Heart right ventricle (tissue), 16 donors: ENCODE measurements around the gene MAP4K4. TPM values are rescaled to one million over a fixed set of nuclear protein-coding genes. Genes with fewer than 3 reads are reported as not detected.

ENCODE experiments used
- ATAC-seq, 8 donors: fragments of 200-7000 bp; cut with Tn5 transposase; one replicate each; pipeline ENCODE4 v1.9.1; 2020; ENCODE audit warnings: mild to moderate bottlenecking in 8 of 8, moderate library complexity in 8 of 8, moderate number of reproducible peaks in 1 of 8
- DNase-seq, 2 donors: peaks; one replicate each; pipeline ENCODE4 v3.0.0-alpha.2; 2020
- H3K27ac ChIP-seq, 10 donors: fragments of 200-600 bp; sonication (generic) in 2 of 10; one replicate each; pipeline versions ENCODE4 v1.5.0 to v1.8.0; 2020 to 2022; ENCODE audit warnings: mild to moderate bottlenecking in 3 of 10
- H3K27me3 ChIP-seq, 7 donors: fragments of 200-600 bp; one replicate each; pipeline ENCODE4 v1.8.0; 2021 to 2022; ENCODE audit warnings: mild to moderate bottlenecking in 2 of 7
- H3K36me3 ChIP-seq, 9 donors: fragments of 200-600 bp; sonication (generic) in 1 of 9; one replicate each; pipeline versions ENCODE4 v1.5.0 to v1.8.0; 2020 to 2022; ENCODE audit warnings: mild to moderate bottlenecking in 2 of 9
- H3K4me1 ChIP-seq, 9 donors: fragments of 200-600 bp; sonication (generic) in 1 of 9; one replicate each; pipeline versions ENCODE4 v1.5.0 to v1.8.0; 2020 to 2022; ENCODE audit warnings: mild to moderate bottlenecking in 4 of 9
- H3K4me3 ChIP-seq, 10 donors: fragments of 200-600 bp; sonication (generic) in 2 of 10; one replicate each; pipeline versions ENCODE4 v1.5.0 to v1.8.0; 2020 to 2022; ENCODE audit warnings: mild to moderate bottlenecking in 7 of 10, moderate library complexity in 2 of 10
- H3K9me3 ChIP-seq, 11 donors: fragments of 200-600 bp in 10 of 11; sonication (generic) in 2 of 11; one replicate each; pipeline versions ENCODE4 v1.5.0 to v1.8.0; 2013 to 2022; ENCODE audit warnings: mild to moderate bottlenecking in 2 of 11, control low read depth in 1 of 11, moderate library complexity in 1 of 11
- WGBS, 2 donors: extraction: QIAGEN DNeasy Blood & Tissue Kit; methylation state at CpG; one replicate each; pipeline ENCODE4 v1.1.7; 2013; ENCODE audit warnings: inconsistent platforms in 1 of 2; 5-methylcytosine and 5-hydroxymethylcytosine counted together
- intact Hi-C, 10 donors: fragments of 100-400 bp; cut with DNase I; formaldehyde crosslinking; loops; one replicate each; pipeline versions ENCODE4 v1.11.1 to v1.14.2; 2022
- polyA plus RNA-seq, 2 donors: library from polyadenylated mRNA; stranded (reverse); fragments of 200-250 nt; gene quantifications; one replicate each; pipeline ENCODE4 v1.2.3, GENCODE V29; 2013
- total RNA-seq, 10 donors: library from RNA; stranded (reverse); fragmentation: NEBNext Ultra II Directional in 3 of 10; extraction: Animal tissue kit (Norgen Biotek cat#: 25700) in 3 of 10; gene quantifications; one replicate each; pipeline versions ENCODE4 v1.2.1 to v1.2.4, GENCODE V29; 2021 to 2023
- TF ChIP-seq, protein P1 (sequence below), 9 donors: fragments of 200-600 bp; sonication (generic) in 2 of 9; IDR thresholded peaks; one replicate each; pipeline versions ENCODE4 v1.5.0 to v1.8.0; 2021 to 2022; ENCODE audit warnings: antibody characterized with exemption in 9 of 9, mild to moderate bottlenecking in 5 of 9, moderate library complexity in 1 of 9
- donor health status: Arrhythmogenic right ventricular cardiomyopathy.
- donor health status: ischemic (EF 13 %, LVEDD 7.1; RV severe dilation, severe dysfunction).
- donor health status: healthy with polysubstance abuse.
- donor health status: DM: no; HTN: yes; CAD: no.
- donor health status: DM: no; HTN: no; CAD: no.
- donor health status: ischemic (EF 25% LVEDD 6.9; RV normal size, moderate dysfunction).
- donor health status: ischemic (EF 25% LVEDD 5.7; RV mildly dilated, moderate dysfunction).
- donor health status: healthy.
- donor health status: DM: yes; HTN: yes; CAD: no.
- donor health status: Ischemic cardiomyopathy.
- donor health status: ischemic (EF 35%, LVEDD 5.7; RV mildly dilated, moderate dysfunction).
- donor health status: nonischemic (EF 11% LVEDD 7.7; RV severe dilation, severe dysfunction).
- donor health status: DM: yes; HTN: yes; CAD: no.
- donor health status: PGD.
- donor health status: ischemic (EF 29% LVEDD 5.4; RV normal size, mild dysfunction).
- donor health status: nonischemic (EF 23%, LVEDD 6.1; RV moderate dilation, normal function).

MAP4K4 gene
- total and polyA plus RNA-seq, 12 donors = 44.3 to 116 (median 86.1) TPM

DNA sequence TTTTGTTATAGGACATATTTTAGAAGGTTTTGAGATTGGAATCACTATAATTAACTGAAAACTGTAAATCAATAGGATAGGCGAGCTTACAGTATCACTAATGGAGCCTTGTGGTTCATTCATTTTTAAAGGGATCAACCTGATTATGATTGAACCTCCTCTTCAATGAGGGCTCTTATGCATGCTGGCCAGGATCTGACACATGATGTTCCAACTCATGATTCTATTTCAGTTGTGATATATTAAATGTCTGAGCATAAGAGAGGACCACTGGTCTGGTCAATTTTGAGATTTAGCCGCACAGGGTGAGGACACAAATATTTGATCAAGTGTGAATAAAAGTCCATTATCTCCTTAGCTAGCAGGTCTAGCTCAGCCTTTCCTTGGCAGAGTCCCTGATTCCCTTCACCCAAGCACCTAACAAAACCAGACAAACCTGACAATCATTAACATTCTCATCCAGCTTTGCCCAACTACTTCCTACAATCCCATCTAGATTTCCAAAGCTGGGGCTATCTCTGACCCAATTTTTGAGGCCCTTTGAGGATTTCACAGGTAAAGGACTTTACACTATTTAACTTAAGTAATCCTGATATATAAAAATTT lies 6.9 kb upstream of the MAP4K4 start:
- Histone ChIP-seq H3K9me3 (peaks cover 0 to 11% (median 0%) of the 10 kb centered on the region in 11 donors), H3K36me3 (no peaks in the 10 kb centered on the region), H3K27ac (no peak overlapping the region), H3K4me3 (no peak overlapping the region), H3K27me3 (no peaks in the 10 kb centered on the region), H3K4me1 (peaks cover 0 to 3% (median 0%) of the 10 kb centered on the region in 9 donors)
- TF ChIP-seq, protein P1, sequence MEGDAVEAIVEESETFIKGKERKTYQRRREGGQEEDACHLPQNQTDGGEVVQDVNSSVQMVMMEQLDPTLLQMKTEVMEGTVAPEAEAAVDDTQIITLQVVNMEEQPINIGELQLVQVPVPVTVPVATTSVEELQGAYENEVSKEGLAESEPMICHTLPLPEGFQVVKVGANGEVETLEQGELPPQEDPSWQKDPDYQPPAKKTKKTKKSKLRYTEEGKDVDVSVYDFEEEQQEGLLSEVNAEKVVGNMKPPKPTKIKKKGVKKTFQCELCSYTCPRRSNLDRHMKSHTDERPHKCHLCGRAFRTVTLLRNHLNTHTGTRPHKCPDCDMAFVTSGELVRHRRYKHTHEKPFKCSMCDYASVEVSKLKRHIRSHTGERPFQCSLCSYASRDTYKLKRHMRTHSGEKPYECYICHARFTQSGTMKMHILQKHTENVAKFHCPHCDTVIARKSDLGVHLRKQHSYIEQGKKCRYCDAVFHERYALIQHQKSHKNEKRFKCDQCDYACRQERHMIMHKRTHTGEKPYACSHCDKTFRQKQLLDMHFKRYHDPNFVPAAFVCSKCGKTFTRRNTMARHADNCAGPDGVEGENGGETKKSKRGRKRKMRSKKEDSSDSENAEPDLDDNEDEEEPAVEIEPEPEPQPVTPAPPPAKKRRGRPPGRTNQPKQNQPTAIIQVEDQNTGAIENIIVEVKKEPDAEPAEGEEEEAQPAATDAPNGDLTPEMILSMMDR (IDR thresholded peaks at IDR 0.05) = no peak
- intact Hi-C loops = loop anchor here in 8 of 10 donors (10.0 kb wide), 7 partner anchors 126 to 276 kb away; no protein-coding TSS in a partner anchor
- ATAC-seq (no peak), DNase-seq (no peak)
- 92 to 93% methylated on average over 2 of the region's 2 CpGs for WGBS, 2 donors

DNA sequence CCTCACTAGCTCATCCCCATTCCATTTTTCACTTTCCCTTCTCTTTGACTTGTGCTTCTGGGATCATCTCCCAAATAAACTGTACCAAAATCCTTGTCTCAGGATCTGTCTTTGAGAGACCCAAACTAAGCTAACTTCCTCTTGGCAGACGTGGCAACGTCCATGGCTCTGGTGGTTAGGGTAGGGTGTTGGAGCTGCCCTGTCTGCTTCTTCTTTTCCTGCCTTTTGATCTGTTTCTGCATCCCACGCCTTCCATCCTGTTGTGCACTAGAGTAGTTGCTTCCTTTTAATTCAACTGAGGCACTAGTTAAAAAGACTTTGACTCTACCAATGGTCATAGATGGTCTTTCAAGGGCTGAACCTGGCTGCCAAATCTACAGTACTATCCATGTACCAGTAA lies 5.5 kb upstream of the MAP4K4 start:
- Histone ChIP-seq H3K9me3 (peaks cover 0 to 11% (median 0%) of the 10 kb centered on the region in 11 donors), H3K4me1 (peaks cover 0 to 11% (median 7%) of the 10 kb centered on the region in 9 donors), H3K36me3 (no peaks in the 10 kb centered on the region), H3K27ac (no peak overlapping the region), H3K27me3 (no peaks in the 10 kb centered on the region), H3K4me3 (no peak overlapping the region)
- intact Hi-C loops = loop anchor here in 8 of 10 donors (10.0 kb wide), 7 partner anchors 127 to 277 kb away; no protein-coding TSS in a partner anchor
- WGBS, 2 donors = 70 to 72% methylated on average over 3 of the region's 3 CpGs
- no peak for ATAC-seq
- DNase-seq = no peak
- TF ChIP-seq, protein P1 (IDR thresholded peaks at IDR 0.05) = no peak

GRCh38 chr2:101692766-101693165 lies 4.7 kb upstream of the MAP4K4 start:
- Histone ChIP-seq H3K4me1 (peaks cover 0 to 11% (median 8%) of the 10 kb centered on the region in 9 donors), H3K36me3 (no peaks in the 10 kb centered on the region), H3K27ac (no peak overlapping the region), H3K4me3 (no peak overlapping the region), H3K9me3 (peaks cover 0 to 11% (median 0%) of the 10 kb centered on the region in 11 donors), H3K27me3 (no peaks in the 10 kb centered on the region)
- intact Hi-C loops = loop anchor here in 8 of 10 donors (10.0 kb wide), 7 partner anchors 128 to 278 kb away; no protein-coding TSS in a partner anchor
- 83 to 84% methylated on average over 3 of the region's 3 CpGs for WGBS, 2 donors
- TF ChIP-seq, protein P1 (IDR thresholded peaks at IDR 0.05) = no peak
- ATAC-seq (no peak), DNase-seq (no peak)

DNA sequence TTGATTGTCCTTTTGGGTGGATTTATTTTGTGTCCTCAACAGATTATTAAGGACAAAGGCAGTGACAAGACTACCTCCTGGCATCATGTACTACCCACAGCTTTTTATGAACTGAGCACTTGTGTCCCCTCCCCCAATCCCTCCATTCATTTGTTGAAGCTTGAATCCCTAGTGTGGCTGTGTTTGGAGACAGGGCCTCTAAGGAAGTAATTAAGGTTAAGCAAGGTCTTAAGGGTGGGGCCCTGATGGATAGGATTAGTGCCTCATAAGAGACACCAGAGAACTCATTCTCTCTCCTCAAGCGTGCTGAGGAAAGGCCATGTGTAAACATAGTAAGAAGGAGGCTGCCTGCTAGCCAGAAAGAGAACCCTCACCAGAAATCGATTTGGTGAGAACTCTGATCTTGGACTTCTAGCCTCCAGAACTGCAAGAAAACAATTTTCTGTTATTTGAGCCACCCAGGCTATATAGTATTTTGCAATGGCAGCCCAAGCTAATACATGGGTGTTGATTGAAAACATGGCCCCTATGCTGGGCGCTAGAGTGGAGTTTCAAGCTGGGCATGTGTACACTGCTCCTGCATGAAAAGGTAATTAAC lies 3.4 kb upstream of the MAP4K4 start:
- intact Hi-C loops = loop anchor here in 8 of 10 donors (10.0 kb wide), 7 partner anchors 129 to 279 kb away; no protein-coding TSS in a partner anchor
- H3K27ac ChIP-seq = no peak overlapping the region
- 94 to 95% methylated on average over 3 of the region's 3 CpGs for WGBS, 2 donors
- DNase-seq (no peak), ATAC-seq (no peak)
- H3K27me3 ChIP-seq = no peaks in the 10 kb centered on the region
- H3K9me3 ChIP-seq = peaks cover 0 to 11% (median 0%) of the 10 kb centered on the region in 11 donors
- H3K36me3 ChIP-seq = no peaks in the 10 kb centered on the region
- H3K4me1 ChIP-seq = peaks cover 0 to 17% (median 8%) of the 10 kb centered on the region in 9 donors
- no peak overlapping the region for H3K4me3 ChIP-seq
- TF ChIP-seq, protein P1 (IDR thresholded peaks at IDR 0.05) = no peak
